NCI-H1694 (cell line): ENCODE data around the gene ASF1A.
"Not testable (repeated sequence)": the region's sequence is repeated elsewhere in the genome, so short reads cannot be mapped to it uniquely, and the experiment has no call there.

ENCODE experiments used
- DNase-seq: peaks from one replicate; lab custom pipeline; 2025; lab: John Stamatoyannopoulos, UW

The ASF1A gene

DNA sequence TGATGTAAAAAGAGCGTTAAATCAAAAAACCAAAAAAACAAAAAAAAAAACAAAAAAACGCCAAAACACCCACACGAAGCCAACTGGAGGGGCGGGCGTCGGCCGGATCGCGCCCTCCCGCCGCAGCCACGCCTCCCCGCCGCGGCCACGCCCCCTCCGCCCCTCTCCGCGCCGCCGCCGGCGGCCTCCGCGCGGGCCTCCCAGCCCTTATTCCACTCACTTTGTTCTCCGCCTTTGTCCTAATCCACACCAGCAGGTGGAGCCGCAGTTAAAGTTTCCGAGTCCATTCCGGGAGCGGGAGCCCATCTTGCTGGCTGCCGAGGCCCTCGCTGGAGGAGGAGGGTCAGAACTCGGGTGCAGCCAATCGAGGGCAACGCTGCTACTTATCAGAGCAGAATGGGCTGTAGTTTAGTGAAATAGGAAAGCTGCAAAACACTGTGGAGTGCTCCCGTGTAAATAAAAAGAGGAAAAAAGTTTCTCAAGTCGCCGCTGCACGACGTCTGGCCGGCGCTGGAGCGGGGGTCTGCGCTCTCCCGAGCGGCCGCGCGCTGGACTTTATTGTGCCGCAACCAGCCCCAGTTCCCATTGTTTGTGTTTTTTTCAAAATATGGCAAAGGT, at the start of gene ASF1A:
Gene ASF1A, plus strand, starts transcription at position 346 of the 618 bp plus-strand sequence. Its CDS starts 262 bp downstream, at position 608.
- DNase-seq, result peak; percentile 88

DNA sequence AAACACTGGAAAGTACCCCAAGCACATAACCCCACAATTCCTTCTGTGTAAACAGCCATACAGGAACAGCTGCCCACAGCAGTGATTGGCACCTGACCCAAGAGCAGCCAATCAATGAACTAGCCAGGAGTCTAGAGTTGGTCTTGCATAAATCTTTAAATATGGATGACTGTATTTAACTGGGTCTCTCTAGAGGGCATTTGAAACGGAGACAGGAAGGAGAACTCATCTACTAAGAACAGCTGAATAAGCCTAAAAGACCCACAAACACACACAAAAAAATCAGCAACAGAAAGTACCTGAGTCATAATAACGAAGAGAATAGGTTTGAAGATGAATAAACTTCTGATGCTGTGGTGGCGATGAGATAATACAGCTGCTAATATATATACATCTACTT, 49.0 kb upstream of the ASF1A start:
- DNase-seq, result no peak

DNA sequence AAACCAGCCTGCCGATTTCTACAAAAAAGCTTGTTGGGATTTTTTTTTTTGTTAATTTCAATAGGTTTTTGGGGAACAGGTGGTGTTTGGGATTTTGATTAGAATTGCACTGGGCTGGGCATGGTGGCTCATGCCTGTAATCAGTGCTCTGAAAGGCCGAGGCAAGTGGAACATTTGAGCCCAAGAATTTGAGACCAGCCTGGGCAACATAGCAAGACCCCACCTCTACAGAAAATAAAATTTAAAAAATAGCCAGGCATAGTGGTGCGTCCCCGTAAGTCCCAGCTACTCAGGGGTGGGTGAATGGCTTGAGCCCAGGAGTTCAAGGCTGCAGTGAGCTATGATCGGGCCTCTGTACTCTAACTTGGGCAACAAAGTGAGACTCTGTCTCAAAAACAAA, 40.5 kb upstream of the ASF1A start:
- DNase-seq, result no peak

DNA sequence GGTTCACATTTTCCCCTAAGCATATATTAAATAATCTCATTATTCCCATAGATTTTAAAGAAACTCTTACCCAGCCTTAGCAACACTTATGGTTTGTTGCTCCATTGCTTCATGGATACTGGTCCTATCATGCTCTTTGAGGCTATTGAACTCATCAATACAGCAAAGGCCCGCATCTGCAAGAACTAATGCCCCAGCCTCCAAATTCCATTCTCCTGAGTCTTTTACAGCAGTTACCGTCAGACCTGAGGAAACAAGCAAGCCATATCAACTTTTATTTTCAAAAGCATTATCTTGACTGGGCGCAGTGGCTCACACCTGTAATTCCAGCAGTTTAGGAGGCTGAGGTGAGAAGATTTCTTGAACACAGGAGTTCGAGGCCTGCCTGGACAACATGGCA, 37.7 kb upstream of the ASF1A start:
- DNase-seq, result no peak

DNA sequence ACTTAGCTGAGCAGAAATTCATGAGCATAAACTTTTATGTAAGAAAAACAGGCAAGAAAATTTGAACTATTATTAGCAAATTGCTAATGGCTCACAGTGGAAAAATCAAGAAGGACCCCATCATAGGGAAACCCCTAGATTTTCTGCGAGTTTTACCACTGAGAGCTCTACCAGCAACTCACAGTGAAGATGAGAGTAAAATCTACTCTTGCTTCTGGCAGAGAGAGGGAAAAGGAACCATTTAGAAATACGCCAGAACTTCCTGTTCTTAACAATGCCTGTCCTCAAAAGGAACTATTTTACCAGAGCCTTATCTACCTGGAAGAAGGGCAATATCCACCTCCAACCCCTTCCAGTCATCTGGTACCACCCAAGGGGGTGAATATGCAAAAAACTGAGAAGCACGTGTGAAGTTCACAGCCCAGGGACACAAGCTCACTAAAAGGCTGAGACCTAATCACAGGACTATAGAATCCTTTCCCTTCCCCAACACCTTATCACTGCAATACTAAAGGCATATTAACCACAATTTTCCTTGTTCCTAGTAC, 34.4 kb upstream of the ASF1A start:
- DNase-seq, result no peak

DNA sequence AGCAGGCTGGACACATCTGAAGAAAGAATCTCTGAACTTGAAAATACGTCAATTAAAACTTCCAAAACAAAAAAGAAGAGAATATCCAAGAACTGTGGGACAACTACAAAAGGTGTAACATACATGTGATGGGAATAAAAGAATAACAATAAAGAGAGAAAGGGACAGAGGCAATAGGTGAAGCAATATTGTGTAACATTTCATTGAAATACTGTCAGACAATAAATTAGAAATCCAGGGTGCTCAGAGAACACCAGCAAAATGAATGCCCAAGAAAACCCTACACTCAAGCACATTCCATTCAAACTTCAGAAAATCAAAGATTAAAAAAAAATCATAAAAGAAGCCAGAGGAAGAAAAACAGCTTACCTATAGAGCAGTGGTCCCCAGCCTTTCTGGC, 33.6 kb upstream of the ASF1A start:
- DNase-seq, result no peak

DNA sequence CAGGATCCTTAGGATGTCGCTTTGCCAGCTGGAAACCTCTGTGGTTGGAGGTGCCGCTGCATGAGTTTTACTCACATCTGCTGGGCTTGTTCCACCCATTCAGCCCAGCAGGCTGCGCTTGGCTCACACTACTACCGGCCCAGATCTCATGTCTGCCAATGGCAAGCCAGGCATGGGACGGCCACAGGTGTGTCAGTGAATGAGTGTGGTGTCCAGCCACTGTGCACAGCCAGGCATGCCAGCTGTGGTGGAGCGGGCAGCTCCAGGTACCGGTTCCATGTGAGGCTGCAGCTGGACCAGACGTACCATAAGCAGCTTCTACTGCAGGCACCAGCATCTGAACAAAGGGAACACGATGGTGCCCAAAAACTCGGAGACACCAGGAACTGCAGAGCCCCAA, 33.1 kb upstream of the ASF1A start:
- DNase-seq, result no peak

DNA sequence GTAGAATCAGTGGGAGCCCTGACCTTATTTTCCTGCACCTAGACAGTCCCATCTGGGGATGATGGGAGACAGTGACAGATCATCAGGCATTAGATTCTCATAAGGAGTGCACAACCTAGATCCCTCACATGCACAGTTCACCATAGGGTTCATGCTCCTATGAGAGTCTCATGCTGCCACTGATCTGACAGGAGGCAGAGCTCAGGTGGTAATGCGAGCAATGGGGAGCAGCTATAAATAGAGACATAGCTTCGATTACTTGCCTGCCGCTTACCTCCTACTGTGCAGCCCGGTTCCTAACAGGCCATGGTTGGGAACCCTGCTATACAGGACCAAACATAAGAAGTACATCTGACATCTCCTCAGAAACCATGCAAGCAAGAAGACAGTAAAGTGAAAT, 31.5 kb upstream of the ASF1A start:
- no peak for DNase-seq

DNA sequence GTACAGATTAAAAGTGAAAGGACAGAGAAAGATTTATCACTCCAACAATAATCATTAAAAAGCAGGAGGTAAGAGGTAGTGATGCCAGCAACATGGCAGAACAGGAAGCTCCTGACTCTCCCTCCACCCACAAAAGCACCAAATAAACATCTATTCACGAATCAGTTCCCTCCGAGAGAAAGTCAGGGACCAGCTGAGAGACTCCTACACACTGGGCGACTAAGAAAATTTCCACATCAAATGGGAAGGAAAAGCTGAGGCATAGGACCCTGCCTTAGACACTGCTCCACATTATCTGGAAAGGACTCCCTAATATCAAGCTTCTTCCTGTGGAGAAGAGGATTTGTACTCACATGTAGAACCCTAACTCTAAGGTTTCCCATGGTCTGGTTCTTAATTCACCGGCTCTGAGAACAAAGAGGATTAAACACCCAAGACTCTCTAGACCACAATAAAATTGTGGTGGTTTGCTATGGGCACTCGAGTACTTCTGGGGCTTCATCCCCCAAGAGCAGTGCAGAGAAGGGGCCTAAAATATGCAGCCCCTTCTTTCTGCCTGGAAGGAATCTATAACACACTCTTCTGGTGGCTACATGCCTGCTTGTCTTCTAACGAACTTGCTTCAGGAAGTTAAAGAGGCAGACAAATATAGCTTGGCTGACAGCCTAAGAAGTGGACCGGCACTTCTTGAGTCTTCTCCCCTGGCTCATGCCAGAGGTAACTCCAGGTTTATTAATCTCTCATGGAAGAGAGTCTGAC, 29.4 kb upstream of the ASF1A start:
- no peak for DNase-seq

DNA sequence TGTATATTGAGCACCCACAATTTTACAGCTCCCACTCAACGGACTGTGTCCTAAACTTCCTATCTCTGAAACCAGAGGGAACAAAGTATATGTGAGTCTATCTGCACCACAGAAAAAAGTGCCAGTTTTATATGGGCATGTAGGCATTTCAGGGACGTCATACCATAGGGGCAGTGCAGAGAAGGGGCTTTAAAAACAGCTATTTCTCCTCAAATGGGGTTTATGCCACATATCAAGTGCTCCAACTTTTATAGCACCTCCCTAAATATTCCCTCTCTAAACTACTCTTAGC, 28.9 kb upstream of the ASF1A start:
- no peak for DNase-seq

DNA sequence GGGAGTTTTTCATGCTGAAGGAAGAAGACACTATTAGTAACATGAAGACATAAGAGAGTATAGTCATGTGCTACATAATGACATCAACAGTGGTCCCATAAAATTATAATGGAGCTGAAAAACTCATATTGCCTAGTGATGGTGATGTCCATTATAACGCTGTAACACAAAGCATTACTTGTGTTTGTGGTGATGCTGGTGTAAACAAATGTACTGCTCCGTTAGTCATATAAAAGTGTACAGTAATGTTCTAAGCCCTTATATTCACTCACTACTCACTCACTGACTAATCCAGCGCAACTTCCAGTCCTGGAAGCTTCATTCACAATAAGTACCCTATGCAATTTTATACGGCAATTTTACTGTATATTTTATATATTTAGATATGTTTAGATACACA, 26.8 kb upstream of the ASF1A start:
- DNase-seq, result no peak

DNA sequence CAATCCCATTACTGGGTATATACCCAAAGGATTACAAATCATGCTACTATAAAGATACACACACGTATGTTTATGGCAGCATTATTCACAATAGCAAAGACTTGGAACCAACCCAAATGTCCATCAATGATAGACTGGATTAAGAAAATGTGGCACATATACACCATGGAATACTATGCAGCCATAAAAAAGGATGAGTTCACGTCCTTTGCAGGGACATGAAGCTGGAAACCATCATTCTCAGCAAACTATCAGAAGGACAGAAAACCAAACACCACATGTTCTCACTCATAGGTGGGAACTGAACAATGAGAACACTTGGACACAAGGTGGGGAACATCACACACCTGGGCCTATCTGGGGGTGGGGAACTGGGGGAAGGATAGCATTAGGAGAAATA, 25.1 kb upstream of the ASF1A start:
- not testable (repeated sequence) for DNase-seq

DNA sequence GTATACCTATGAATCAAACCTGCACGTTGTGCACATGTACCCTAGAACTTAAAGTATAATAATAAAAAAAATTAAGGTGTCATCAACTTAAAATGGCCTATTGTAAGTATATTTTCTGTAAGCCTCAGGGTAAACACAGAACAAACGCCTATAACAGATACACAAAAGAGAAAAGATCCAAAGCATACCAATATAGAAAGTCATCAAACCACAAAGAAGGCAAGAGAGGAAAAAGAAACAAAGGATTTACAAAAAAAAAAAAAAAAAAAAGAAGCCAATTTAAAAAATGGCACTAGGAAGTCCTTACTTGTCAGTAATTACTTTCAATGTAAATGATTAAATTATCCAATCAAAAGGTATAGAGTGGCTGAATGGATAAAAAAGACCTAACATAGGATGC, 24.6 kb upstream of the ASF1A start:
- no peak for DNase-seq

DNA sequence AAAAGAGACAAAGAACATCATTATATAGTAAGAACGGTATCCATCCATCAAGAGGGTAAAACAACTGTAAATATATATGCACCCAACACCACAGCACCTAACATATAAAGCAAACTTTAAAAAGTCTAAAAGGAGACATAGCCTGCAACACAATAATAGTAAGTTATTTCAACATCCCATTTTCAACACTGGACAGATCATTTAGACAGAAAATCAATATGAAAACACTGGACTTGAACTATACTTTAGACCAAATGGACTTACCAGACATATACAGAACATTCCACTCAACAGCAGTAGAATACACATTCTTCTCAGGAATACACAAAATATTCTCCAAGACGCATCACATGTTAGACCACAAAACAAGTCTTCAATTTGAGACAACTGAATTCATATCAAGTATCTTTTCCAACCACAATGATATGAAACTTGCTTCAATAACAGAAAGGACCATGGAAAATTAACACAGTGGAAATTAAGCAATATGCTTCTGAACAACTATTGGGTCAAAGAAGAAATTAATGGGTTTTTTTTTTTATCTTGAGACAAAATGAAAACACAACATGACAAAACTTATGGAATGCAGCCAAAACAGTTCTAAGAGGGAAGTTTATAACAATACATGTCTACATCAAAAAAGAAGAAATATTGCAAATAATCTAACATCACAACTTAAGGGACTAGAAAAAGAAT, 23.9 kb upstream of the ASF1A start:
- DNase-seq, result no peak

DNA sequence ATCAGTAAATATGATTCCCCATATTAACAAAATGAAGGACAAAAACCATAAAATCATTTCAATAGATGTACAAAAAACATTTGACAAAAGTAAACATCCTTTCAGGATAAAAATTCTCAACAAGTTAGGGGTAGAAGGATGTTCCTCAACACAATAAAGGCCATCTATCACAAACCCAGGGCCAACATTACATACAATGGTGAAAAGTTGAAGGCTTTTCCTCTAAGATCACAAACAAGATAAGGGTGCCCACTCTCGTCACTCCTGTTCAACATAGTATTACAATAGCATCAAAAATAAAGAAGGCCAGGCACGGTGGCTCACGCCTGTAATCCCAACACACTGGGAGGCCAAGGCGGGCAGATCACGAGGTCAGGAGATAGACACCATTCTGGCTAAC, 22.6 kb upstream of the ASF1A start:
- DNase-seq, result no peak

DNA sequence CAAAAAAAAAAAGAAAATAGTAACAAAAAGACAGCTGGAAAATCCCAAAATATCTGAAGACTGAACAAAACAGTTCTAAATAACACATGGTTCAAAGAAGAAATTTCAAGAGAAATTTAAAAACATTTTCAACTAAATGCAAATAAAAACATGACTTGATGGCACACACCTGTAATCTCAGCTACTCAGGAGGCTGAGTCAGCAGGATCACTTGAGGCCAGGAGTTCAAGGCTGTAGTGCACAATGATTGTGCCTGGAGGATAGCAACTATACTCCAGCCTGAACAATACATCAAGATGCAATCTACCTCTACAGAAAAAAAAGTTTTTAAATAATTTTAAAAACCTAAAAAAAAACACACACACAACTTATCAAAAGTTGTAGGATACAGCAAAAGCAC, 21.6 kb upstream of the ASF1A start:
- no peak for DNase-seq

DNA sequence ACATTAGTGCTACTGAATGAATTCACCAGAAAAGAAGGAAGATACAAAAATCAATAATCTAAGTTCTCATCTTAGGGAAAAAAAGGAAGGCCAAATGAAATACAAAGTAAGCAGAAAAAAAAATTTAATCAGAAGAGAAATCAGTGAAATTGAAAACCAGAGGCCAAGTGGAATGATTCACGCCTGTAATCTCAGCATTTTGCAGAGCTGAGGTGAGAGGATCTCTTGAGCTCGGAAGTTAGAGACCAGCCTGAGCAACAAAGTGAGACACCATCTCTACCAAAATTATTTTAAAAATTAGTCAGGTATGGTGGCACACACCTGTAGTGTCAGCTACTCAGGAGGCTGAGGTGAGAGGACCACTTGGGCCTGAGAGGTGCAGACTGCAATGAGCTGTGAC, 21.2 kb upstream of the ASF1A start:
- DNase-seq, result no peak

DNA sequence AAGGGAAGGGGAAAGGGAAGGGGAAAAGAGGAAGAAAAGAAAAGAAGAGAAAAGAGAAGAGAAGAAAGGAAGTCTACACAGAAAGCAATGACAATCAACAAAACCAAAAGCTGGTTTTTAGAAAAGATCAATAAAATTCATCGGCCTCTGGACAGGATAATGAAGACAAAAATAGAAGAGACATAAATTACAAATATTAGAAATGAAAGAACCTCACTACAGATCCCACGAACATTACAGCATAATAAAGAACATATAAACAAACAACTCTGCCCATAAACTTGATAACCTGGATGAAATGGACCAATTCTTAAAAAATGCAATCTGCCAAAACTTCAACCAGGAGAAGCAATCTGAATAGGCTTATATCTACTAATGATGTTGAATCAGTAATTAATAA, 20.7 kb upstream of the ASF1A start:
- no peak for DNase-seq

DNA sequence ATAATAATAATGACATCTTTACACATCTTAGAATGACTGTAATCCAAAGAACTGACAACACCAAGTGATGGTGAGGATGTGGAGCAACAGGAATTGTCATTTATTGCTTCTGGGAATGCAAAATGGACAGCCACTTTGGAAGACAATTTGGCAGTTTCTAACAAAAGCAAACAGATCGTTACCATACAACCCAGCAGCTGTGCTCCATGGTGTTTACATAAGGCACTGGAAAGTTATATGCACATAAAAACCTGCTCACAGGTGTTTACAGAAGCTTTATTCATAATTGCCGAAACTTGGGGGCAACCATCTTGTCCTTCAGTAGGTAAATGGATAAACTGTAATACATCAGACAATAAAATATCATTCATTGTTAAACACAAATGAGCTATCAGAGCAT, 18.3 kb upstream of the ASF1A start:
- no peak for DNase-seq

DNA sequence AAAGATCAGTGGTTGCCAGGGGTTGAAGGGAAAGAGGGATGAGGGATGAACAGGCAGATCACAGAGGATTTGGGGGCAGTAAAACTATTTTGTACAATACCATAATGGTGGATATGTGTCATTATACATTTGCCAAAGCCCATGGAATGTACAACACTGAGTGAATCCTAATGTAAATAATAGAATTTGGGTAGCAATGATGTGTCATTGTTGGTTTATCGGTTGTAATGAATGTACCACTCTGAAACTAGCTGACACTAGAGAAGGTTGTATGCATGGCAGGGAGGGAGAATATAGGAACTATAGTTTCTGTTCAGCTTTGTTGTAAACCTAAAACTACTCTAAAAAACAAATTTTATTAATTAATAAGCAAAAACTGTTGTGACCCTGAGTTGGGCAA, 17.8 kb upstream of the ASF1A start:
- DNase-seq, result no peak

DNA sequence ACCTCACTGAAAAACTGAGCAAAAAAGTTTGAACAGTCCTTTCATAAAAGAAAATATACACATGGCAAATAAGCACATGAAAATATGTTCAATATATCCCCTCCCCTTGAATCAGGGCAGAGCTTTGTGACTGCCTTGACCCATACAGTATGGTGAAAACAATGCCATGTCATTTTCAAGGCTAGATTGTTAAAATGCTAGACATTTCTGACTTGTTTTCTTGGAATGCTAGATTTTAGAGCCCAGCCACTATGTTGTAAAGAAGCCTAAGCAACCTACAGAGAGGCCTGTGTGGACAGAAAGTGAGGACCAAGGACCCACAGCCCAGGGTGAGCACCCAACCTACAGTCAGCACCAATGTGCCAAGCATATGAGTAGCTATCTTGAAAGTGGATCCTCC, 17.1 kb upstream of the ASF1A start:
- no peak for DNase-seq

DNA sequence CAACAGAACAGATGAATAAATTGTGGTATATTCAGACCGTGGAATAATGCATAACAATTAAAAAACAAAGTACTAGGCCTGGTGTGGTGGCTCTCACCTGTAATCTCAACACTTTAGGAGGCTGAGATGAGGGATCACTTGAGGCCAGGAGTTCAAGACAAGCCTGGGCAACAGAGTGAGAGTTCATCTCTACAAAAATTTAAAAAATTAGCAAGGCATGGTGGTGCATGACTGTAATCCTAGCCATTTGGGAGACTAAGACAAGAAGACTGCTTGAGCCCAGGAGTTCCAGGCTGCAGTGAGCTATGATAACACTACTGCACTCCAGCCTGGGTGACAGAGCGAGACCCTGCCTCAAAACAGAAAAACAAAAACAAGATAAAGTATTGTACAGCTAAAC, 16.1 kb upstream of the ASF1A start:
- no peak for DNase-seq
